K562 (cell line): ENCODE results near the gene STAM2. TPM values are rescaled to one million over a fixed set of nuclear protein-coding genes. Genes with fewer than 3 reads are reported as not detected.

Experiments used
- ATAC-seq: fragments of 200-7000 bp; cut with Tn5 transposase; 3 replicates; pipeline ENCODE4 v1.9.1; 2020; ENCODE audit warnings: moderate library complexity
- BruUV-seq: library from RNA; stranded (reverse); fragments of 400-500 nt; replicated peaks from 2 replicates; lab custom pipeline; 2021; lab: Mats Ljungman, UMichigan
- CTCF ChIA-PET: fragments of 300-600 bp; formaldehyde crosslinking; extraction: SDS; loops from one replicate; lab custom pipeline; 2021; ENCODE audit warnings: low intra/inter-chr PET ratio; lab: Yijun Ruan, JAX
- POLR2A ChIA-PET: fragments of 300-600, 350-650 bp; sonication (Branson Sonifier 250); formaldehyde crosslinking; extraction: SDS; loops from one replicate; lab custom pipeline; 2021; ENCODE audit warnings: antibody characterized with exemption, inconsistent platforms; lab: Yijun Ruan, JAX
- DNase-seq, 4 experiments: peaks; one replicate each; pipeline versions ENCODE4 v3.0.0 to v3.0.0-alpha.2; 2011 to 2018; ENCODE audit warnings: low spot score in 3 of 4, mixed read lengths in 3 of 4; ENCODE audit errors: extremely low read depth in 1 of 4
- FAIRE-seq: peaks from 2 replicates; lab custom pipeline; 2011; peaks lifted over from hg19 to GRCh38; lab: Jason Lieb, UNC
- H2AFZ ChIP-seq: 2 replicates; pipeline ENCODE4 v1.6.0; 2011; ENCODE audit warnings: low read depth, low read length, control low read depth, inconsistent platforms
- H3K27ac ChIP-seq: fragments of 200-600 bp; 3 replicates; pipeline ENCODE4 v1.8.0; 2011; ENCODE audit warnings: low read depth, mild to moderate bottlenecking, control low read depth, inconsistent platforms, low read length, moderate library complexity, mixed read lengths; ENCODE audit errors: extremely low read depth
- H3K27me3 ChIP-seq, 2 experiments: fragments of 300-600 bp in 1 of 2; 2 replicates in 1 of 2; 3 replicates in 1 of 2; pipeline versions ENCODE4 v1.6.0 to v1.8.0; 2011; ENCODE audit warnings: inconsistent platforms in 2 of 2, low read length in 2 of 2, mild to moderate bottlenecking in 1 of 2, mixed read lengths in 1 of 2, moderate library complexity in 1 of 2; ENCODE audit not compliant: control insufficient read depth in 2 of 2, insufficient read depth in 2 of 2
- H3K36me3 ChIP-seq: fragments of 300-600 bp; 3 replicates; pipeline ENCODE4 v1.8.0; 2011; ENCODE audit warnings: mild to moderate bottlenecking, low read length, inconsistent platforms; ENCODE audit not compliant: control insufficient read depth, insufficient read depth
- H3K4me1 ChIP-seq, 2 experiments: fragments of 200-600 bp in 1 of 2; replicated peaks in 1 of 2; 2 replicates in 1 of 2; 3 replicates in 1 of 2; pipeline versions ENCODE4 v1.5.1 to v1.8.0; 2011; ENCODE audit warnings: inconsistent platforms in 2 of 2, low read length in 2 of 2, mild to moderate bottlenecking in 1 of 2, mixed read lengths in 1 of 2, moderate library complexity in 1 of 2; ENCODE audit not compliant: control insufficient read depth in 2 of 2, insufficient read depth in 2 of 2
- H3K4me2 ChIP-seq: 2 replicates; pipeline ENCODE4 v1.6.1; 2011; ENCODE audit warnings: low read length, control low read depth, inconsistent platforms, mixed read lengths; ENCODE audit not compliant: insufficient read depth
- H3K4me3 ChIP-seq: fragments of 200-600 bp; sonication (generic), shearing (Covaris generic); 2 replicates; pipeline ENCODE4 v1.5.1; 2016; ENCODE audit warnings: control low read depth, inconsistent platforms
- H3K79me2 ChIP-seq: fragments of 200-600 bp; 3 replicates; pipeline ENCODE4 v1.8.0; 2011; ENCODE audit warnings: low read length, inconsistent platforms; ENCODE audit not compliant: control insufficient read depth, insufficient read depth
- H3K9ac ChIP-seq, 2 experiments: 2 replicates each; pipeline versions ENCODE4 v1.6.0 to v1.6.1; 2011; ENCODE audit warnings: low read depth in 2 of 2, low read length in 2 of 2, control low read depth in 1 of 2, inconsistent platforms in 1 of 2, mild to moderate bottlenecking in 1 of 2, mixed read lengths in 1 of 2; ENCODE audit not compliant: insufficient read depth in 1 of 2
- H3K9me1 ChIP-seq: one replicate; pipeline ENCODE4 v1.6.0; 2011; ENCODE audit warnings: inconsistent platforms, mild to moderate bottlenecking, low read length, moderate library complexity; ENCODE audit not compliant: control insufficient read depth, insufficient read depth
- H3K9me3 ChIP-seq: replicated peaks from 2 replicates; pipeline ENCODE4 v1.5.1; 2011; ENCODE audit warnings: low read depth, low read length, inconsistent platforms; ENCODE audit not compliant: control insufficient read depth, insufficient read depth
- H4K20me1 ChIP-seq: replicated peaks from 2 replicates; pipeline ENCODE4 v1.6.1; 2011; ENCODE audit warnings: low read length, inconsistent platforms, mixed read lengths; ENCODE audit not compliant: control insufficient read depth, insufficient read depth
- ATF6 ChIP-seq: sonication (generic); formaldehyde crosslinking; IDR thresholded peaks from 2 replicates; pipeline ENCODE4 v1.4.0; 2020; ENCODE audit warnings: mild to moderate bottlenecking, missing genetic modification reagents
- CBX5 ChIP-seq: IDR thresholded peaks from 2 replicates; pipeline ENCODE4 v1.6.1; 2014; ENCODE audit warnings: low read depth, borderline replicate concordance
- CHD1 ChIP-seq: fragments of 200-600 bp; sonication (generic); IDR thresholded peaks from one replicate; pipeline ENCODE4 v1.6.1; 2012; ENCODE audit warnings: mild to moderate bottlenecking, moderate library complexity, low read length, inconsistent platforms
- E2F1 ChIP-seq: sonication (generic); formaldehyde crosslinking; IDR thresholded peaks from 2 replicates; pipeline ENCODE4 v1.8.1; 2023; ENCODE audit warnings: mild to moderate bottlenecking, missing genetic modification reagents, moderate library complexity
- MCM2 ChIP-seq: fragments of 450-650 bp; IDR thresholded peaks from 2 replicates; pipeline ENCODE4 v1.6.1; 2017; ENCODE audit warnings: low read depth, mild to moderate bottlenecking
- MXD1 ChIP-seq: fragments of 250-450 bp; sonication (Bioruptor Pico); IDR thresholded peaks from 2 replicates; pipeline ENCODE4 v1.8.0; 2021; ENCODE audit warnings: borderline replicate concordance, mild to moderate bottlenecking, moderate library complexity; ENCODE audit not compliant: poor library complexity, severe bottlenecking
- NFXL1 ChIP-seq: fragments of 450-650 bp; formaldehyde crosslinking; IDR thresholded peaks from 2 replicates; pipeline ENCODE4 v1.4.0; 2021; ENCODE audit warnings: mild to moderate bottlenecking
- NFYB ChIP-seq: IDR thresholded peaks from 2 replicates; pipeline ENCODE4 v1.6.1; 2011; ENCODE audit warnings: mild to moderate bottlenecking, moderate library complexity; ENCODE audit not compliant: insufficient read length; ENCODE audit errors: extremely low read depth
- NR3C1 ChIP-seq: sonication (generic); formaldehyde crosslinking; IDR thresholded peaks from 2 replicates; pipeline ENCODE4 v1.8.1; 2022; ENCODE audit warnings: missing genetic modification reagents
- POLR2AphosphoS5 ChIP-seq: IDR thresholded peaks from 2 replicates; pipeline ENCODE4 v1.6.1; 2011; ENCODE audit warnings: mild to moderate bottlenecking, low read depth, low read length, moderate library complexity; ENCODE audit not compliant: control insufficient read depth, insufficient read depth
- POLR2B ChIP-seq: fragments of 450-650 bp; IDR thresholded peaks from 2 replicates; pipeline ENCODE4 v1.6.1; 2018; ENCODE audit warnings: low read depth; ENCODE audit not compliant: partially characterized antibody
- WGBS: fragments of 100-300 bp; shearing (Covaris generic); methylation state at CpG from one replicate; pipeline ENCODE4 v1.1.6; 2016; ENCODE audit warnings: low coverage, mixed read lengths; ENCODE audit not compliant: insufficient coverage; ENCODE audit errors: missing lambda C conversion rate; 5-methylcytosine and 5-hydroxymethylcytosine counted together
- in situ Hi-C: fragments of 300-500 bp; cut with MboI; formaldehyde crosslinking; loops from 4 replicates; pipeline ENCODE4 v1.15.0; 2018; ENCODE audit warnings: inconsistent platforms, mixed read lengths
- intact Hi-C: fragments of 100-400 bp; cut with micrococcal nuclease; formaldehyde crosslinking; loops from 2 replicates; pipeline ENCODE4 v1.14.2; 2022
- polyA plus RNA-seq, 8 experiments: library from polyadenylated mRNA; depleted of rRNA in 4 of 8; stranded (reverse) in 5 of 8; unstranded in 3 of 8; fragments of >200 nt; fragmentation: Nextera tagmentation in 2 of 8; fragmentation: Illumina TruSeq in 1 of 8; extraction: Ambion mirVana in 2 of 8; extraction: Trizol in 1 of 8; gene quantifications; 2 replicates each; pipeline versions ENCODE4 v1.2.1 to v1.2.3, GENCODE V29; 2011 to 2014; ENCODE audit warnings: inconsistent platforms in 1 of 8, missing spikeins in 1 of 8
- total RNA-seq, 7 experiments: library from RNA; depleted of rRNA in 6 of 7; stranded (reverse); fragments of >200 nt in 6 of 7; fragmentation: Illumina TruSeq in 2 of 7; extraction: Trizol in 2 of 7; gene quantifications; 2 replicates each; pipeline versions ENCODE4 v1.2.1 to v1.2.3, GENCODE V29; 2011 to 2021; ENCODE audit warnings: low replicate concordance in 1 of 7
- TF ChIP-seq, protein P1 (sequence below): sonication (generic); formaldehyde crosslinking; IDR thresholded peaks from 2 replicates; pipeline ENCODE4 v1.8.0; 2022; ENCODE audit warnings: missing genetic modification reagents, mild to moderate bottlenecking, borderline replicate concordance

STAM2 gene
- total and polyA plus RNA-seq, 9 of the 15 experiments (the other 6 are each of a cell fraction or from before 2014, with no cell fraction given), result 4.5 to 13.9 (median 8.7) TPM

DNA sequence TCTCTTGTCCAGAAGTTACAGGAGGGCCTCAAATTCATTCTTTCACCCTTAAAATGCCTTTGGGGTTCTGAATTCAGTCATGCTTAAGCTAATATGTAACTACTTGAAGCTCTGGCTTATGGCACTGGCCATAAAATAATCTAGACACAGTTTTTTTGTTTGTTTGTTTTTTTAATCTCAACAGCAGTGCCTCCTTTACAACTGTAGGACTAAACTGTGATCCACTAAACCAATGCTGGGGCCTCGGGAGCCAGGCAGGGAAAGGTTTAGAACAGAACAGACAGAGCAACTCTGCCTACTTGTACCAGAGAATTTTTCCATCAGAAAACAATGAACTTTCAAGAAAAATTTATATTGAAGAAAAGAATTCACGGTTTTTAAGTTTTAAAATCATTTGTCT lies 1.7 kb downstream of the STAM2 start:
- no peak for FAIRE-seq
- Histone ChIP-seq H3K9me1 (no peaks in the 10 kb centered on the region), H3K27ac (no peak overlapping the region), H3K4me2 (no peak overlapping the region), H3K4me3 (no peak overlapping the region), H3K4me1 (peaks cover 5 to 11% of the 10 kb centered on the region in 2 experiments; a peak in 4 of 5 replicates)
- CTCF ChIA-PET, result no interaction called here
- no peak for ATAC-seq
- 47% methylated on average over 2 of the region's 2 CpGs for WGBS
- TF ChIP-seq NFYB (no peak), POLR2AphosphoS5 (no peak), NFXL1 (CRISPR knock-in tag) (no peak), MXD1 (CRISPR knock-in tag) (no peak), ATF6 (no peak), CHD1 (no peak), NR3C1 (no peak), CBX5 (no peak), MCM2 (no peak), POLR2B (no peak), E2F1 (CRISPR knock-in tag) (no peak)
- TF ChIP-seq, protein P1, sequence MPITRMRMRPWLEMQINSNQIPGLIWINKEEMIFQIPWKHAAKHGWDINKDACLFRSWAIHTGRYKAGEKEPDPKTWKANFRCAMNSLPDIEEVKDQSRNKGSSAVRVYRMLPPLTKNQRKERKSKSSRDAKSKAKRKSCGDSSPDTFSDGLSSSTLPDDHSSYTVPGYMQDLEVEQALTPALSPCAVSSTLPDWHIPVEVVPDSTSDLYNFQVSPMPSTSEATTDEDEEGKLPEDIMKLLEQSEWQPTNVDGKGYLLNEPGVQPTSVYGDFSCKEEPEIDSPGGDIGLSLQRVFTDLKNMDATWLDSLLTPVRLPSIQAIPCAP, result no peak
- TF ChIP-seq, all 486 proteins: peak for 0
- Histone ChIP-seq H3K27me3 (no peaks in the 10 kb centered on the region; a peak in 1 of 5 replicates), H3K9ac (no peak overlapping the region), H4K20me1 (no peaks in the 10 kb centered on the region), H3K36me3 (no peaks in the 10 kb centered on the region), H2AFZ (no peak overlapping the region), H3K79me2 (peaks cover 24% of the 10 kb centered on the region), H3K9me3 (peaks cover 11% of the 10 kb centered on the region)
- POLR2A ChIA-PET, result no interaction called here
- DNase-seq, result no peak
- intact Hi-C loops (loop anchor here (2.0 kb wide), 1 partner anchor 39 kb away; no protein-coding TSS in a partner anchor), in situ Hi-C loops (no loop called here)
- BruUV-seq, result no TSS peak
